ENCODE results near the gene SLC66A3. TPM values are rescaled to one million over a fixed set of nuclear protein-coding genes. Genes with fewer than 3 reads are reported as not detected.

The SLC66A3 gene
- polyA plus RNA-seq, 3 donors, result 22.7 to 34.3 (median 23.7) TPM

DNA sequence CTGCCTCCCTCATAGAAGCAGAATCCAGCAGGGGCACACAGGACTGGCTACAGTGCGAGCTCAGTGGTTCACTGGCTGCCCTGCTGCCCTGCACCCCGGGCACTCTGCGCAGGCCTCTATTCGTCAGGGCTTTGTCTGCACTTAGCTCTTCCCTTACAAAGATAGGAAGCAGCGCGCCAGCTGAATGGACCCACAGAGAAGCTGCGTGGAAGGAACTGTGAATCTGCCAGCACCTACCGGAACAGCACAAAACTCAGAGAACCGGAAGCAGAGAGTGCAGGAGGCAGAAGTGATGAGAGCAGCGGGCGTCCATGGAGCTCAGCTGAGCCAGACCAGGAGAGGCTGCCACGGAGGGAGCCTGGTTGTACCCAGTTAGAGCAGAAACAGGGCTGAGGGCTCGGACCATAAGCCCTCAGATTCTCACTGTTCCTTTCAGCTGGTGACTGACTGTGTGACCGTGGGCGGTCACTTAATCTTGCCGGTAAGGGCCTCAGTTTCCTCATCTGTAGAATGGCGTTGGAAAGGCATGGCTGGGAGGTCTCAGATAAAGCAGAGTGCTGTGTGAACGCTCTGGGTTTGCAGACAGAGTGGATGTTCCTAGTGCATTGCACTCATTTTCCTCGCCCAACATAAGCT is 23.1 kb upstream of the SLC66A3 start:
- WGBS, 3 donors, result 72 to 76% (median 73%) methylated on average over 19 of the region's 19 CpGs
- no peak overlapping the region for H3K27ac ChIP-seq (ENCODE audit: low read depth, low read length)

DNA sequence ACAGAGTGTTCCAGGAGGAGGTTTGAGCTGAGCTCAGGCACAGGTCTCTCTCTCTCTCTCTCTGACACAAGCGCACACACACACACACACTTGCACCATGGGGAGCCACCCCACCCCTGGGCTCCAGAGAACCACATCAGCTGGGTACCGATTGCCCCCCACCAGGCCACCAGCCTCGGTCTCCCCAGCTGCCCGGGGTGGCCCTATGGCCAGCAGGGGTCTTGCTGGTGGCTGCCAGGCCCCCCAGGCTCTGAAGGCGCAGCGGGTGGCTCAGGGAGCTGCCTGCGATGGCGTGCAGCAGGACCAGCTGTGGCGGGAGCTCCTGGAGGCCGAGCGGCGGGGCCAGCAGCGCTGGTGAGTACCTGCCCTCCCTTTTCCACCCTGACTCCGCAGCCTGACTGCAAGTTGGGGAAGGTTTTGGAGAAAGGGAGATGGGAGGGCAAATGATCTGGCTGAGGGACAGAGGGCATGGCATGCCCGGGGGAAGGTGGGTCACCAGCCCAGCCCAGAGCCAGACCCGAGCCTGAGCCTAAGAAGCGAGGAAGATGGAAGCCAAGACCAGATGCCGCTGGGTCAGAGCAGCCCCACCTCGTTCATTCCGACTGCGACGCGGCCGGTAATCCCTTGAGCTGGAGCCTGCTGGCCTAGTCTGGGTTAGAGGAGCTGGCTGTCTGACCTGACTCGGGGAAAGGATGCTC is 21.9 kb upstream of the SLC66A3 start:
- no peak overlapping the region for H3K27ac ChIP-seq (ENCODE audit: low read depth, low read length)
- 16 to 39% (median 25%) methylated on average over 20 to 25 of the region's 25 CpGs for WGBS, 3 donors

- H3K27ac ChIP-seq (ENCODE audit: low read depth, low read length), result no peak overlapping the region
- 67 to 69% (median 68%) methylated on average over 8 of the region's 8 CpGs for WGBS, 3 donors
Measured at GRCh38 chr2:11133936-11134320, 21.3 kb upstream of the SLC66A3 start.

- 82 to 91% (median 85%) methylated on average over 5 of the region's 5 CpGs for WGBS, 3 donors
- H3K27ac ChIP-seq (ENCODE audit: low read depth, low read length), result no peak overlapping the region
Measured at GRCh38 chr2:11134349-11134748, 20.9 kb upstream of the SLC66A3 start.

DNA sequence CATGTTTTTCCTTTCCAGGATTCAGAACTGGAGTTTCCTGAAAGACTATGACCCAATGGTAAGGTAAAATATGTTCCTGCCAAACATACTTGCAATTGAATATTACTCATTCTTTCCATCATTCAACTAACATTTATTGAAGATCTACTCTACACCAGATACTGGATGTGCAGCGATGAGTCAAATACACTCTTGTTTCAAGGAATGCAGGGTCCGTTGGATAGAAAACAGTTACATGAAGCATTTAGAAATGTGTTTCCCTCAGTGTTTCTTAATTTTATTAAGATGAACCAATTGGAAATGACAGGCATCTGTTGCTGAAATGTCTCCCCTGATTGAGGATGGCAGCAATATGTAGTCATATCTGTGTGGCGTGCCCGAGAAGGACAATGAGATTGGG is 14.8 kb upstream of the SLC66A3 start:
- WGBS, 3 donors, result 78 to 90% (median 85%) methylated on average over 4 of the region's 4 CpGs
- no peak overlapping the region for H3K27ac ChIP-seq (ENCODE audit: low read depth, low read length)

DNA sequence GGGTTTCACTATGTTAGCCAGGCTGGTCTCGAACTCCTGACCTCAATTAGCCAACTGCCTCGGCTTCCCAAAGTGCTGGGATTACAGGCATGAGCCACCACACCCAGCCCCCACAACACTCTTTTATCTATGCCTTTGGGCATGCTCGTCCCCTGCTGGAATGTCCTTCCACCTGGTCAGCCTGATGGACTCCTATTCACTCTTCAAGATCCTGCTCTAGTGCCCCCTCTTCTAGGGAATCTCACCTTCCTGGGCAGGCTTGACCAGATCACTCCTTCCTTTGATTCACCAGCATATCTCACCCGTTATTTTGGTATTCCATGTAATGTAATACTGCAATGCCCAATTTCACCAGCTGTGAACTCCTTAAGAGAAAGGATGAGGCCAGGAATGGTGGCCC is 13.9 kb upstream of the SLC66A3 start:
- WGBS, 3 donors, result 85 to 87% (median 87%) methylated on average over 4 of the region's 4 CpGs

DNA sequence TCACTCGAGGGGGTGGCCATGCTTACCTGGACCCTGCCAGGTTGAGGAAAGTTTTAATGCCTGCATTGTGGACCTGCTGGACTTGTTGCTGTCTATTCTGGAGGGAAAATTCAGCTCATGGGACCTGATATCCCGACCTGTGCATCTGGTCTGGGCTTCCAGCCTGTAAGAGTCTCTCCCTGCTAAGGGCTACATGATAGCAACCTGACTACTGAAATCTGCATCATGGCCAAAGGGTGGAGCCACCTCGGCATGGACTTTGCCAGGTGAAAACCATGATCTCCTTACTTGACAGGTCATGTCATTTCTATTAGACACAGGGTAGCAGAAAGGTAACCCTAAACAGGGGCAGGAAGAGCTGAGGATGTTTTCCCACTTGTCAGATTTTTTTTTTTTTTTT is 12.9 kb upstream of the SLC66A3 start:
- 72 to 78% (median 77%) methylated on average over 3 of the region's 3 CpGs for WGBS, 3 donors
- no peak overlapping the region for H3K27ac ChIP-seq (ENCODE audit: low read depth, low read length)

More for the DNA sequence above, 13.9 kb upstream of the SLC66A3 start:
- no peak overlapping the region for H3K27ac ChIP-seq (ENCODE audit: low read depth, low read length)

- 83 to 86% (median 84%) methylated on average over 6 of the region's 6 CpGs for WGBS, 3 donors
- no peak overlapping the region for H3K27ac ChIP-seq (ENCODE audit: low read depth, low read length)
Measured at GRCh38 chr2:11142987-11143386, 12.3 kb upstream of the SLC66A3 start.

GRCh38 chr2:11144077-11144737 is 11.1 kb upstream of the SLC66A3 start:
- no peak overlapping the region for H3K27ac ChIP-seq (ENCODE audit: low read depth, low read length)
- 75 to 89% (median 77%) methylated on average over 7 of the region's 7 CpGs for WGBS, 3 donors

- 72 to 93% (median 75%) methylated on average over 6 of the region's 6 CpGs for WGBS, 3 donors
- no peak overlapping the region for H3K27ac ChIP-seq (ENCODE audit: low read depth, low read length)
Measured at GRCh38 chr2:11144738-11145079, 10.6 kb upstream of the SLC66A3 start.

GRCh38 chr2:11145350-11145749 is 9.9 kb upstream of the SLC66A3 start:
- 47 to 89% (median 65%) methylated on average over 1 of the region's 1 CpG for WGBS, 3 donors
- H3K27ac ChIP-seq (ENCODE audit: low read depth, low read length), result no peak overlapping the region

DNA sequence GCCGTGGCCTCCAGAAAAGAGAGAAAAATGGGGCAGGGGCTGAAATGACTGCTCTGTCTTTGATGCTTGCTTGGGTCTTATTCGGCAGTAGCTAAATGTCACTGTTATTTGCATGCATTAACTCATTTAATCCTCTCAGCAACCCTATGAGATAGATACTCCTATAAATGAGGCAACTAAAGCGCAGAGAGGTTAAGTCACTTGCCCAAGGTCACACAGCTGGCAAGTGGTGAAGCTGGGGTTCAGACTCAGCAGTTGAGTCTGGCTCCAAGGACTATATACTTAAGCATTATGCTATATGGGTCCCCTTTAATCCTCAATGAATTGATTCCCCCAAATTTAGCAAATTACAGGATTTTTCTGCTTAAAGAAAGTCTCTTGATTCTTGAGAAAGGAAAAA is 9.2 kb upstream of the SLC66A3 start:
- 94 to 96% (median 95%) methylated on average over 3 of the region's 3 CpGs for WGBS, 3 donors
- H3K27ac ChIP-seq (ENCODE audit: low read depth, low read length), result no peak overlapping the region

DNA sequence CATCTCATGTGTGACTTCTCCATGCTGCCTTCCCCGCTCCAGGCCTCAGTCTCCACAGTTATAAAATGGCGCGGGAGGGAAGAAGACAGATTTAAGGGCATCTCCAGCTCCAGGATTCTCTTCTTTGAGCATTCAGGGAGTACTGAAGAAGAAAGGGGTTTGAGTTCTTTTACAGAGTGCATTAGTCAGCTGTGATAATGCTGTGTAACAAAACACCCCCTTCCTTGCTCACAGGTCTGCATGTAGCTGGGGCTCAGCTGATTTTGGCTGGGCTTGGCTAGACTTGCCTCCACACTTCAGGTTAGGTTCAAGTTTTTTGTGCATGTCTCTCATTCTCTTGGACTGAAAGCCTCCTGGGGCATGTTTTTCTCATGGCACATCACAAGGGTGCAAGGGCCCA is 8.0 kb upstream of the SLC66A3 start:
- 31 to 33% (median 33%) methylated on average over 3 of the region's 3 CpGs for WGBS, 3 donors
- H3K27ac ChIP-seq (ENCODE audit: low read depth, low read length), result no peak overlapping the region

- WGBS, 3 donors, result 87 to 94% (median 91%) methylated on average over 6 of the region's 6 CpGs
- no peak overlapping the region for H3K27ac ChIP-seq (ENCODE audit: low read depth, low read length)
Measured at GRCh38 chr2:11152591-11152990, 2.7 kb upstream of the SLC66A3 start.

- WGBS, 3 donors, result 53 to 62% (median 57%) methylated on average over 35 of the region's 35 CpGs
- peak overlapping the region; percentile 79 for H3K27ac ChIP-seq (ENCODE audit: low read depth, low read length)
Measured at GRCh38 chr2:11154016-11154922, 998 bp upstream of the SLC66A3 start.

DNA sequence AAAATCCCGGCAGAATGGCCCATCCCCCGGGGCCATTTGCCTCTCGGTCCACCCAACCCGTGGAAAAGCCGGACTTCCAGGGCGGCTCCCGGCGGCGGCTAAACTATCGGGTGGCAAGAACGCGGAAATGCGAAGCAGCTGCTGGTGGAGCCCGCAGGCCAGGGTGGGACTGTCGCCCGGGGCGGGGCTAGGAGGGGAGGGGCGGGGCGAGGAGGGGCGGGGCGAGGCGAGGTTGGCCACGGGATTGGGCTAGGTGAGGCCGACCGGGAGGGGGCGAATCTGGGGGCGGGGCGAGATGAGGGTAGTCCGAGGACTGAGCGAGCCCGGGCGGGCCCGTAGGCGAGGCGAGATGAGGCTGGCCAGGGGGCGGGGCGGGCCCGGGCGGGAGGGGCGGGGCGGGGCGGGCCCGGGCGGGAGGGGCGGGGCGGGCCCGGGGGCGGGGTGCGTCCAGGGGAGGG is 315 bp upstream of the SLC66A3 start:
- H3K27ac ChIP-seq (ENCODE audit: low read depth, low read length), result peak overlapping the region; percentile 79
- 0 to 1% (median 1%) methylated on average over 17 to 35 of the region's 49 CpGs for WGBS, 3 donors

GRCh38 chr2:11156396-11157075 is 1.3 kb downstream of the SLC66A3 start:
- no peak overlapping the region for H3K27ac ChIP-seq (ENCODE audit: low read depth, low read length)
- WGBS, 3 donors, result 91 to 94% (median 93%) methylated on average over 12 to 13 of the region's 13 CpGs

DNA sequence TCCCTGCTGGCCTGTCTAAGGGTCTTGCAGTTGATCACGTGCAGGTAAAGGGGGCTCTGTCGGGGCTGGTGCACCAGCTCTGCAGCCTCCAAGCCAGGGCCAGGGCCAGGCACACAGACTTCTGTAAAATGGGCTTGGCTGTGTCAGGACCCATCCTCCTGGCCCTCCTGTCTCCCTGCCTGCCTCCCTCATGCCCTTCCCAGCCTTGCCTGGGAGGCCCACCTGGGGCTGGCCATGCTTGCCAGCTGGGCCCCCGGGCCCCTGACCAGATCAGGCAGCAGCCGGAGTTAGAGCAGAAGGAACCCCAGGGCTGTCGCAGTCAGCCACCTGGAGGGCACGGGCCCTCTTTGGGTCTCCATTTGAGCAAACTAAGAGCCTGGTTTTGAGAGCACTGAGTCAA is 2.0 kb downstream of the SLC66A3 start:
- H3K27ac ChIP-seq (ENCODE audit: low read depth, low read length), result no peak overlapping the region
- WGBS, 3 donors, result 81 to 97% (median 96%) methylated on average over 6 of the region's 6 CpGs
